CD4-positive, alpha-beta T cell treated with Interferon gamma for 1 hour (primary cell): ENCODE measurements around the gene TAF11L4.
"Not testable (repeated sequence)": the region's sequence is repeated elsewhere in the genome, so short reads cannot be mapped to it uniquely, and the experiment has no call there.

ENCODE experiments used
- DNase-seq: peaks from one replicate; pipeline ENCODE4 v3.0.0-alpha.2; 2020

Gene TAF11L4

GRCh38 chr5:17521501-17521900, at the start of gene TAF11L4:
TAF11L4 (plus strand) TSS chr5:17521801.
- DNase-seq, result not testable (repeated sequence)

- DNase-seq, result not testable (repeated sequence)
Measured at GRCh38 chr5:17475064-17475463, 46.5 kb upstream of the TAF11L4 start.

- DNase-seq, result no peak
Measured at GRCh38 chr5:17477043-17477442, 44.6 kb upstream of the TAF11L4 start.

- DNase-seq, result no peak
Measured at GRCh38 chr5:17477573-17478265, 43.9 kb upstream of the TAF11L4 start.

- DNase-seq, result no peak
Measured at GRCh38 chr5:17481378-17481777, 40.2 kb upstream of the TAF11L4 start.

GRCh38 chr5:17482790-17483189, 38.8 kb upstream of the TAF11L4 start:
- no peak for DNase-seq

GRCh38 chr5:17486464-17487173, 35.0 kb upstream of the TAF11L4 start:
- DNase-seq, result not testable (repeated sequence)

GRCh38 chr5:17487174-17487512, 34.5 kb upstream of the TAF11L4 start:
- DNase-seq, result no peak

GRCh38 chr5:17491257-17491656, 30.3 kb upstream of the TAF11L4 start:
- DNase-seq, result not testable (repeated sequence)

- DNase-seq, result no peak
Measured at GRCh38 chr5:17492770-17493169, 28.8 kb upstream of the TAF11L4 start.

- no peak for DNase-seq
Measured at GRCh38 chr5:17497446-17497845, 24.2 kb upstream of the TAF11L4 start.

- not testable (repeated sequence) for DNase-seq
Measured at GRCh38 chr5:17497931-17498330, 23.7 kb upstream of the TAF11L4 start, which contains the start of gene TAF11L2. TAF11L2 (plus strand) TSS chr5:17498231.

GRCh38 chr5:17511775-17512325, 9.8 kb upstream of the TAF11L4 start:
- DNase-seq, result no peak

- not testable (repeated sequence) for DNase-seq
Measured at GRCh38 chr5:17517526-17517925, 4.1 kb upstream of the TAF11L4 start.

GRCh38 chr5:17518067-17518466, 3.5 kb upstream of the TAF11L4 start, which contains the start of gene TAF11L3:
TAF11L3 (plus strand) TSS chr5:17518367.
- not testable (repeated sequence) for DNase-seq

GRCh38 chr5:17519508-17519907, 2.1 kb upstream of the TAF11L4 start:
- DNase-seq, result not testable (repeated sequence)

- DNase-seq, result not testable (repeated sequence)
Measured at GRCh38 chr5:17524935-17525334, 3.3 kb downstream of the TAF11L4 start, which contains the start of gene TAF11L5. TAF11L5 (plus strand) TSS chr5:17525235.

- peak; percentile 20 for DNase-seq
Measured at GRCh38 chr5:17526504-17526903, 4.9 kb downstream of the TAF11L4 start.

- not testable (repeated sequence) for DNase-seq
Measured at GRCh38 chr5:17528369-17528768, 6.8 kb downstream of the TAF11L4 start, which contains the start of gene TAF11L6. TAF11L6 (plus strand) TSS chr5:17528669.
